ENCODE measurements around the gene TLR6.

- TF ChIP-seq CTCF (IDR thresholded peaks at IDR 0.05) (no peak), POLR2A (IDR thresholded peaks at IDR 0.05) (no peak)
Measured at GRCh38 chr4:38822748-38823303, 33.8 kb downstream of the TLR6 start.
